Fibroblast of lung (primary cell): ENCODE measurements around the gene GGA3.

Experiments used
- EZH2 ChIP-seq: IDR thresholded peaks from 2 replicates; pipeline ENCODE4 v1.5.1; 2012; ENCODE audit warnings: low read length, control low read depth, mild to moderate bottlenecking; ENCODE audit errors: missing control alignments
- TF ChIP-seq, protein P1 (sequence below), 2 donors: IDR thresholded peaks in 1 of 2; conservative IDR thresholded peaks in 1 of 2; 1 replicate in 1 of 2; 2 replicates in 1 of 2; pipeline ENCODE4 v1.5.1; 2011 to 2012; ENCODE audit warnings: low read length in 2 of 2, control low read depth in 1 of 2, inconsistent platforms in 1 of 2, low read depth in 1 of 2, mild to moderate bottlenecking in 1 of 2

DNA sequence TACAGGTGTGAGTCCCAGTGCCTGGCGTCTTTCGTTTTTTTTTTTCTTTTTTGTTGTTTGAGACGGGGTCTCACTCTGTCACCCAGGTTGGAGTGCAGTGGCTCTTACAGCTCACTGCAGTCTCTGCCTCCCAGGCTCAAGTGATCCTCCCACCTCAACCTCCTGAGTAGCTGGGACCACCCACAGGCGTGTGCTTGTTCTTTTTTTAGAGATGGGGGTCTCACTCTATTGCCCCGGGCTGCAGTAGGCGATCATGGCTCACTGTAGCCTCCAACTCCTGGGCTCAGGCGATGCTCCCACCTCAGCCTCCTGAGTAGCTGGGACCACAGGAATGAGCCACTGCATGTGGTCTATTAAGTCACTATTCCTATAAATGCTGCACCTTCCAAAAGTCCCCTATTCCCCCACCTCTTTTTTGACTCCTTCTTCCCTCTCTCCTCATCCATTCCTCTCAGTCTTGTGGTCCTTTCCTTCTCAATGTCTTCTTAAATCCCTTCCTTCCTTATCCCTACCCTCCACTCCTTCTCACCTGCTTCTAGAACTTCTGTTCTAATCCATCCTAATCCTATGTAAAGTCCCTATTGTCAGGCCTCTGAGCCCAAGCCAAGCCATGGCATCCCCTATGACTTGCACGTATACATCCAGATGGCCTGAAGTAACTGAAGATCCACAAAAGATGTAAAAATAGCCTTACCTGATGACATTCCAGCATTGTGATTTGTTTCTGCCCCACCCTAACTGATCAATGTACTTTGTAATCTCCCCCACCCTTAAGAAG lies 9.2 kb downstream of the GGA3 start:
- TF ChIP-seq, protein P1, sequence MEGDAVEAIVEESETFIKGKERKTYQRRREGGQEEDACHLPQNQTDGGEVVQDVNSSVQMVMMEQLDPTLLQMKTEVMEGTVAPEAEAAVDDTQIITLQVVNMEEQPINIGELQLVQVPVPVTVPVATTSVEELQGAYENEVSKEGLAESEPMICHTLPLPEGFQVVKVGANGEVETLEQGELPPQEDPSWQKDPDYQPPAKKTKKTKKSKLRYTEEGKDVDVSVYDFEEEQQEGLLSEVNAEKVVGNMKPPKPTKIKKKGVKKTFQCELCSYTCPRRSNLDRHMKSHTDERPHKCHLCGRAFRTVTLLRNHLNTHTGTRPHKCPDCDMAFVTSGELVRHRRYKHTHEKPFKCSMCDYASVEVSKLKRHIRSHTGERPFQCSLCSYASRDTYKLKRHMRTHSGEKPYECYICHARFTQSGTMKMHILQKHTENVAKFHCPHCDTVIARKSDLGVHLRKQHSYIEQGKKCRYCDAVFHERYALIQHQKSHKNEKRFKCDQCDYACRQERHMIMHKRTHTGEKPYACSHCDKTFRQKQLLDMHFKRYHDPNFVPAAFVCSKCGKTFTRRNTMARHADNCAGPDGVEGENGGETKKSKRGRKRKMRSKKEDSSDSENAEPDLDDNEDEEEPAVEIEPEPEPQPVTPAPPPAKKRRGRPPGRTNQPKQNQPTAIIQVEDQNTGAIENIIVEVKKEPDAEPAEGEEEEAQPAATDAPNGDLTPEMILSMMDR (conservative IDR thresholded peaks at IDR 0.05 in 1 of 2, IDR thresholded peaks at IDR 0.05 in 1 of 2; ENCODE audit: low read depth in 1 of 2, low read length in 2 of 2): no peak
- no peak for TF ChIP-seq EZH2
